HG03095 (cell line): ENCODE results near the gene ETV3L.
"Not testable (repeated sequence)": the region's sequence is repeated elsewhere in the genome, so short reads cannot be mapped to it uniquely, and the experiment has no call there.

Source experiments
- ATAC-seq: cut with Tn5 transposase; IDR thresholded peaks from one replicate; pipeline ENCODE4 v1.9.1; 2021; ENCODE audit warnings: moderate library complexity; ENCODE audit not compliant: unreplicated experiment

Gene ETV3L

GRCh38 chr1:157084720-157085119 lies 14.9 kb downstream of the ETV3L start:
- ATAC-seq, result no peak

GRCh38 chr1:157081707-157082106 lies 17.9 kb downstream of the ETV3L start:
- ATAC-seq, result no peak

DNA sequence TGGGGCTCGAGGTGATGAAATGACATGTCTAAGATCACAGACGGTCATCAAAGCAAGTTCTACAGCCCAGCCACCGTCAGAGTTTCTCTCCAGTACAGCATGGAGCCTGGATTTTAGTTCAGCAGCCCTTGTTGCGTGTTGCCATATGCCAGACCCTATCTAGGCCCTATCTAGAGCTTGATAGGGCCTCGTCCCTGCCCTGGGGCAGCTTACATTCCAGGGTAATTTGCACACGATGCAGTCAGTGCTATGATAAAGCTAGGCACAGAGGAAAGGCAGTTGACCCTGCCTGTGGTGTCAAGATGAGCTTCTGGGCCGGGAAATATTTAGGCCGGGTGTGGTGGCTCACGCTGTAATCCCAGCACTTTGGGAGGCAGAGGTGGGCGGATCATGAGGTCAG lies 18.9 kb downstream of the ETV3L start:
- ATAC-seq, result no peak

GRCh38 chr1:157077394-157077793 lies 22.2 kb downstream of the ETV3L start:
- ATAC-seq, result no peak

DNA sequence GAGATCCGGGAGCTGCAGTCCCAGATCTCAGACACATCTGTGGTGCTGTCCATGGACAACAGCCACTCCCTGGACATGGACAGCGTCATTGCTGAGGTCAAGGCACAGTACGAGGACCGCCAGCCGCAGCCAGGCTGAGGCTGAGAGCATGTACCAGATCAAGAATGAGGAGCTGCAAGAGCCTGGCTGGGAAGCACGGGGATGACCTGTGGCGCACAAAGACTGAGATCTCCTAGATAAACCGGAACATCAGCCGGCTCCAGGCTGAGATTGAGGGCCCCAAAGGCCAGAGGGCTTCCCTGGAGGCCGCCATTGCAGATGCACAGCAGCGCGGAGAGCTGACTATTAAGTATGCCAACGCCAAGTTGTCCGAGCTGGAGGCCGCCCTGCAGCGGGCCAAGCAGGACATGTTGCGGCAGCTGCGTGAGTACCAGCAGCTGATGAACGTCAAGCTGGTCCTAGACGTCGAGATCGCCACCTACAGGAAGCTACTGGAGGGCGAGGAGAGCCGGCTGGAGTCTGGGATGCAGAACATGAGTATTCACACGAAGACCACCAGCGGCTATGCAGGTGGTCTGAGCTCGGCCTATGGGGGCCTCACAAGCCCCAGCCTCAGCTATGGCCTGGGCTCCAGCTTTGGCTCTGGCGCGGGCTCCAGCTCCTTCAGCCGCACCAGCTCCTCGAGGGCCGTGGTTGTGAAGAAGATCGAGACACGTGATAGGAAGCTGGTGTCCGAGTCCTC lies 25.5 kb downstream of the ETV3L start:
- no peak for ATAC-seq

GRCh38 chr1:157069601-157070000 lies 30.0 kb downstream of the ETV3L start:
- no peak for ATAC-seq

DNA sequence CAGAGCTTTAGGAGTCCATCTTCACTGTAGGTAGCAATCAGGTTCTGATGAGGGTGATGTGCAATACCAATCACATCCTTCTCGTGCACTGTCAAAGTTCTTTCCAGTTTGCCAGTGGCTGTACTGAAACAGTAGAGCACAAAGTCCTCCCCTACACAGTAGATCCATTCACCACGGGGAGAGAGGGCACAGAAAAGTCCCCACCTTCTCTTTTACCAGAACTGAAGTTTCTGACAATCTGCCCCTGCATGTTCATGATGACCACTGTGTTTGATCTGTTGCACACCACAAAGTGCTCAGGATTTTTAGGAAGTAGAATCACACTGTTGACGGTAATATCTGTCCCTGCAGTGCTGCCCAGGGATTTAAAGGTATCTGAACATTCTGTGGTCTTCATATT lies 40.4 kb downstream of the ETV3L start:
- ATAC-seq, result not testable (repeated sequence)

DNA sequence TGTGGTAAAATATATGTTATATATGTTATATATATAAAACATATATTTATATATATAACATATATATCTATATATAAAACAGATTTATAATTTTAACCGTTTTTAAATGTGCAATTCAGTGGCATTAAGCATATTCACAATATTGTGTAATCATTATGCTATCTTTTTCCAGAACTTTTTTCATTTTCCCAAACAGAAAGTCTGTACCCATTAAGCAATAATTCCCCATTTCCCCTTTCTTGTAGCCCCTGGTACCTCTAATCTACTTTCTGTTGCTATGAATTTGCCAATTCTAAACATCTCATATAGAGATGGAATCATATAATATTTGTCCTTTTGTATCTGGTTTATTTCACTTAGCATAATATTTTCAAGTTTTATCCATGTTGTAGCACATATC lies 43.3 kb downstream of the ETV3L start:
- no peak for ATAC-seq

- not testable (repeated sequence) for ATAC-seq
These were observed 43.9 kb downstream of the ETV3L start for GRCh38 chr1:157055729-157056128.

DNA sequence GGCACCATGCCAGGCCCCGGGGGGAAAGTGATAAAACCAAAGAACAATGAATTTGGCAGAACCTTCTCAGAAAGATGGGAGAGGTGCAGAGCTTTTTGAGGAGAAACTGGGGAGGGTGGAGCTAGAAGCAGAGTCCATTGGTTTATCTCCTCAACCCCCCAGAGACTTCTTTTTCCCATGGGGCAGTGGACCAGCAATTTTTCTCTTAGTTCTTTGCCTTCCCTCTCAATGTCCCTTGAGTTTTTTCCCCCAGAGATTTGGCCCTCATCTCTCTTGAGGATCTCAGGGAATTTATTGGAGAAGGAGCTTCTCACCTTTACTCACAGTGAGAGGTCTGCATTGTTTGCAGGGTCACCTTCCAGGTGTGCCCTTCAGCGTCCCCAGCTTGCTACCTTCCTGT lies 48.8 kb downstream of the ETV3L start:
- no peak for ATAC-seq

DNA sequence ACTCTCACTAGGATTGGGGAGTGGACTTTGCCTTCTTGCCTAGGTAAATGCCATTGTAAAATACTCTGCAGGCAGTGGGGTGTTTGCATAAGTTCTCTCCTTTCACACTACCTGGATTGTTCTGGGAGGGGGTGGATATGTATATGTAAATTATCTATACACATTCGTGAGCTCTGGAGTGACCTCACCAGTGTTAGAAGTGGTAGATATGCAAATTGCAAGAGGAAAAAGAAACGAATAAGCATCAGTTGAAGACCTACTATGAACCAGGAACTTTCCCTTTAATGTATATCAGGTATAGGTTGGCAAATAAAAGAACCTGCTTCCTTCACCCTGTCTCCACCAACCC lies 52.6 kb downstream of the ETV3L start:
- ATAC-seq, result no peak

DNA sequence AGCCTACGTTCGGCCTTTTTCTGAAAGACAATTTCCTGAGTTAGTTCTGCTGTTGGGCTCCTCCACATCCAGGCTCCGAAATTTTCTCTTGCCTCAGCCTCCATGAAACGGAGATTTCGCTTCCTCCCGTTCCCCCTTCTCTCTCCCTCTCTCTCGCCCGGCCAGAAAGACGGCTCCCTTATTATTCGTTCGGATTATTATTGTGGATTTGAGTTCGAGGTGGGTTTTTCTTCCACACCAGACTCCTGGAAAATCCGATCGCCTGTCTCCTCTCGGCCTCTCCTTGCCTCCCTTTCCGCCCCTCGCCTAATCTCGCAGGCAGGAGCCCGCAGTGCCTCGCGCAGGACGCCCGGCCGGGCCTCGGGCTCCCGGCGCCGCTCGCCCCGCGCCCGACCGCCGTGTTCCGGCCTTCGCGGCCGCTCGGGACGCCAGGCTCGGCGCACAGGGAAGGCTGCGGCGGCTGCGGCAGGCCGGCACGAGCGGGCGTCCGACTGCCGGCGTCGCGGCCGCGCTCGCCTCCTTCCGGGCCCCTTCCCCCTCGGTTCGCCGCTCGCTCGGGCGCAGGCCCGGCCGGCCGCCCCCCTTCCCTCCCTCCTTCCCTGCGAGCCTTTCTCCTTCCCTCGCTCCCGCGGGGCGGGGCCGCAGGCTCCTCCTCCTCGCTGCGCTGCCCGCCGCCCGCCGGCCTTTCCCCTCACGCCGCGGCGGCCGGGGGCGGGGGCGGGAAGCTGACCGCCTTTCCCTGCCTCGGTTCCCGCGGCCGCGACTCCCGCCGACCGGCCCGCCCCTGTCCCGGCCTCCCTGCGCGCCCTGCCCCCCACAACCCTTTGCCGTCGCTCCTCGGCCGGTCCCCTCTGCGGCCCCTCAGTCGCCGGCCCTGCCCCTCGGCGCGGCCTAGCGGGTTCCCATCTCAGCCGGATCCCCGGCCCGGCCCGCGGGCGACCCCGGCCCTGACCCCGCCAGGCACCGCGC lies 54.1 kb downstream of the ETV3L start, which contains the start of gene ARHGEF11:
TSS of gene ARHGEF11 (minus strand) at position 493 of the 969 bp plus-strand sequence. CDS start 1,412 bp downstream, outside the sequence.
- ATAC-seq, result peak; percentile 62

- no peak for ATAC-seq
These were observed 55.3 kb downstream of the ETV3L start for GRCh38 chr1:157044326-157044725.

GRCh38 chr1:157043685-157044084 lies 55.9 kb downstream of the ETV3L start:
- no peak for ATAC-seq

DNA sequence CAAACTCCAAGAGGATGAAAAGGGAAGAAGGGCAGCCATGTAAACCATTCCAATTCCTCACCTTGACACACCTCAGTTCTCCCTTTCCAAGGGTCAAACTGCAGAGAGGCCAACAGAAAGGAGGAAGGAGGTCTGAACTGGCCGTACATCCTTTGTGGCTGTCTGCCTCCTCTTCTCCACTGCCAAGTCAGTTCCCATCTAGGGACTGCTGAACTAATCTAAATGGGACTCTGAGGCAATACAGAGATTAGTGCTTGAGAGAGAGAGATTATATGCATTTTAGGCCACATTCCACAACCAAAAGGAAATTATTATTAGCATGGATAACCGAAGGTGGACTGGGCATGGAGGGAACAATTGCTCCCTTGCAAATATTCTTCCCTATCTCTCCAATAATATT lies 56.8 kb downstream of the ETV3L start:
- ATAC-seq, result no peak
